SK-N-SH (cell line): ENCODE data around the gene ZNF221. TPM values are rescaled to one million over a fixed set of nuclear protein-coding genes. Genes with fewer than 3 reads are reported as not detected.

ENCODE experiments used
- EP300 ChIP-seq, 2 experiments: IDR thresholded peaks; 2 replicates each; pipeline versions ENCODE4 v1.4.0 to v1.6.1; 2012; ENCODE audit warnings: borderline replicate concordance in 1 of 2, low read depth in 1 of 2, low read length in 1 of 2
- EZH2phosphoT487 ChIP-seq: fragments of 200-600 bp; sonication (generic); IDR thresholded peaks from 2 replicates; pipeline ENCODE4 v1.6.1; 2017; ENCODE audit warnings: low read depth, mixed run types, mild to moderate bottlenecking, antibody characterized with exemption, moderate library complexity, borderline replicate concordance
- FOXJ3 ChIP-seq: sonication (generic); formaldehyde crosslinking; IDR thresholded peaks from 2 replicates; pipeline ENCODE4 v1.5.1; 2020; ENCODE audit warnings: mild to moderate bottlenecking, missing genetic modification reagents
- FOXM1 ChIP-seq: IDR thresholded peaks from 2 replicates; pipeline ENCODE4 v1.4.0; 2012; ENCODE audit warnings: low read depth, mild to moderate bottlenecking
- GABPA ChIP-seq: IDR thresholded peaks from 2 replicates; pipeline ENCODE4 v1.4.0; 2012; ENCODE audit warnings: low read depth, mild to moderate bottlenecking
- GATA2 ChIP-seq: sonication (generic); formaldehyde crosslinking; IDR thresholded peaks from 2 replicates; pipeline ENCODE4 v1.5.0; 2020; ENCODE audit warnings: mild to moderate bottlenecking, missing genetic modification reagents
- JUND ChIP-seq: IDR thresholded peaks from 2 replicates; pipeline ENCODE4 v1.4.0; 2012
- MEF2A ChIP-seq: IDR thresholded peaks from 2 replicates; pipeline ENCODE4 v1.4.0; 2012; ENCODE audit warnings: low read depth, borderline replicate concordance
- MXI1 ChIP-seq: IDR thresholded peaks from 2 replicates; pipeline ENCODE4 v1.6.1; 2012; ENCODE audit warnings: mild to moderate bottlenecking, low read depth, low read length, improper control_type of control experiment
- POLR2AphosphoS5 ChIP-seq: IDR thresholded peaks from 2 replicates; pipeline ENCODE4 v1.6.1; 2012; ENCODE audit warnings: low read depth, low read length
- RAD21 ChIP-seq: IDR thresholded peaks from 2 replicates; pipeline ENCODE4 v1.6.1; 2012; ENCODE audit warnings: mild to moderate bottlenecking, low read length
- RCOR1 ChIP-seq: fragments of 150-350 bp; IDR thresholded peaks from 2 replicates; pipeline ENCODE4 v1.6.1; 2017; ENCODE audit warnings: antibody characterized with exemption, low read length
- TAF1 ChIP-seq: IDR thresholded peaks from 2 replicates; pipeline ENCODE4 v1.6.1; 2012; ENCODE audit warnings: low read depth, mild to moderate bottlenecking, low read length, moderate library complexity, borderline replicate concordance
- polyA plus RNA-seq, 3 experiments: library from polyadenylated mRNA; depleted of rRNA; stranded (reverse); fragments of >200 nt; gene quantifications; 2 replicates each; pipeline ENCODE4 v1.2.3, GENCODE V29; 2012
- TF ChIP-seq, protein P1 (sequence below): IDR thresholded peaks from 2 replicates; pipeline ENCODE4 v1.4.0; 2012; ENCODE audit warnings: low read depth, borderline replicate concordance
- TF ChIP-seq, protein P2 (sequence below): IDR thresholded peaks from 2 replicates; pipeline ENCODE4 v1.6.1; 2012; ENCODE audit warnings: mild to moderate bottlenecking, low read depth, low read length, moderate library complexity
- TF ChIP-seq, protein P3 (sequence below): IDR thresholded peaks from 2 replicates; pipeline ENCODE4 v1.4.0; 2012; ENCODE audit warnings: low read depth, borderline replicate concordance
- TF ChIP-seq, protein P4 (sequence below): IDR thresholded peaks from 2 replicates; pipeline ENCODE4 v1.4.0; 2012; ENCODE audit warnings: low read depth
- TF ChIP-seq, protein P5 (sequence below): fragments of 200-600 bp; sonication (generic); IDR thresholded peaks from 2 replicates; pipeline ENCODE4 v1.6.1; 2017; ENCODE audit warnings: antibody characterized with exemption, mild to moderate bottlenecking, moderate library complexity

Gene ZNF221
- polyA plus RNA-seq, 1 of the 3 experiments (the other 2 are of a cell fraction) = 0.64 TPM

DNA sequence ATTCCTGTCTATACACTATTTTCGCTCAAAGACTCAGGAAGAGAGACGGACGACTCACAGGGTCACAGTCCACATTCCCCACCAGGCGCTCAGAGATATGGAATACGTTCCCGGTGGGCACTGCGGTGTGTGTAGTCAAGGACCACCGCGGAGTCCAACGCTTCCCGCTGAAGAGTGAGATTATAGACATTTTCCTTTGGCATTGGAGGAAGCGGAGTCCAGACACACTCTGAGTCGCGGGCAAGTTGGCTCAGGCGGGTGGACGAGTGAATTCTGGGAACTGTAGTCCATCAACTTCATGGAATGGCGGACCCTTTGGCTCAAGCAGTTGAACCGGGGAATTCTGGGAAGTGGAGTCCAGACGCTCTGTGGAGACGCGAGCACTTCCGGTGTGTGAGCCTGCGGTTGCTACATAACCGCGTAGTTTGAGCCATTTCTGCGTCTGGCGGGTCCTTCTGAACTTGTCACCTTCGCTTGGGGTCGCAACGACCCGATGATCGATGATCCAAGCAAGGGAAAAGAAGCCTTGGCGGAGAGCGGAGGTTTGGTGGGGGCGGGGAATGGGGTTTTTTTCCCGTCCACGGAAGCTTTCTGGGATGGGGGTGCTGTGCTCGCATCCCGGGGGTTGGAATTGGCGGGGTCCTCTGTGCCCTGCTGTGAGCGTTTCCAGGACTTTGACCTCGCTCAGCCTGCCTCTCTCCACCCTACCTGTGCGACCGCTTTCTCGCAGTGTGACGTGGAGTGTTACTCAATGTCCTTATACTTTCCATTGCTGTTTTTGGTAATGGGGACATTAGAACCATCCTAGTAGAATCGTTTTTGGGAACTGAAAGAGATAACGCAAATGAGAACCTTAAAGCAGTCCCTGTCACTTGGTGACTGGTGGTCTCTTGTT is 51.8 kb downstream of the ZNF221 start, which contains the start of gene ZNF230 (continued):
- TF ChIP-seq, protein P1, sequence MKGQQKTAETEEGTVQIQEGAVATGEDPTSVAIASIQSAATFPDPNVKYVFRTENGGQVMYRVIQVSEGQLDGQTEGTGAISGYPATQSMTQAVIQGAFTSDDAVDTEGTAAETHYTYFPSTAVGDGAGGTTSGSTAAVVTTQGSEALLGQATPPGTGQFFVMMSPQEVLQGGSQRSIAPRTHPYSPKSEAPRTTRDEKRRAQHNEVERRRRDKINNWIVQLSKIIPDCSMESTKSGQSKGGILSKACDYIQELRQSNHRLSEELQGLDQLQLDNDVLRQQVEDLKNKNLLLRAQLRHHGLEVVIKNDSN = no peak
- TF ChIP-seq, protein P2, sequence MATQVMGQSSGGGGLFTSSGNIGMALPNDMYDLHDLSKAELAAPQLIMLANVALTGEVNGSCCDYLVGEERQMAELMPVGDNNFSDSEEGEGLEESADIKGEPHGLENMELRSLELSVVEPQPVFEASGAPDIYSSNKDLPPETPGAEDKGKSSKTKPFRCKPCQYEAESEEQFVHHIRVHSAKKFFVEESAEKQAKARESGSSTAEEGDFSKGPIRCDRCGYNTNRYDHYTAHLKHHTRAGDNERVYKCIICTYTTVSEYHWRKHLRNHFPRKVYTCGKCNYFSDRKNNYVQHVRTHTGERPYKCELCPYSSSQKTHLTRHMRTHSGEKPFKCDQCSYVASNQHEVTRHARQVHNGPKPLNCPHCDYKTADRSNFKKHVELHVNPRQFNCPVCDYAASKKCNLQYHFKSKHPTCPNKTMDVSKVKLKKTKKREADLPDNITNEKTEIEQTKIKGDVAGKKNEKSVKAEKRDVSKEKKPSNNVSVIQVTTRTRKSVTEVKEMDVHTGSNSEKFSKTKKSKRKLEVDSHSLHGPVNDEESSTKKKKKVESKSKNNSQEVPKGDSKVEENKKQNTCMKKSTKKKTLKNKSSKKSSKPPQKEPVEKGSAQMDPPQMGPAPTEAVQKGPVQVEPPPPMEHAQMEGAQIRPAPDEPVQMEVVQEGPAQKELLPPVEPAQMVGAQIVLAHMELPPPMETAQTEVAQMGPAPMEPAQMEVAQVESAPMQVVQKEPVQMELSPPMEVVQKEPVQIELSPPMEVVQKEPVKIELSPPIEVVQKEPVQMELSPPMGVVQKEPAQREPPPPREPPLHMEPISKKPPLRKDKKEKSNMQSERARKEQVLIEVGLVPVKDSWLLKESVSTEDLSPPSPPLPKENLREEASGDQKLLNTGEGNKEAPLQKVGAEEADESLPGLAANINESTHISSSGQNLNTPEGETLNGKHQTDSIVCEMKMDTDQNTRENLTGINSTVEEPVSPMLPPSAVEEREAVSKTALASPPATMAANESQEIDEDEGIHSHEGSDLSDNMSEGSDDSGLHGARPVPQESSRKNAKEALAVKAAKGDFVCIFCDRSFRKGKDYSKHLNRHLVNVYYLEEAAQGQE = no peak
- TF ChIP-seq GATA2 (CRISPR knock-in tag) = no peak
- TF ChIP-seq FOXJ3 = no peak
- peak; percentile 36; the same call in 1 of the 2 replicates for TF ChIP-seq RCOR1
- no peak for TF ChIP-seq TAF1
- TF ChIP-seq EP300 (IDR thresholded peaks at IDR 0.05; ENCODE audit: borderline replicate concordance in 1 of 2, low read depth in 1 of 2, low read length in 1 of 2) = no peak
- TF ChIP-seq JUND = no peak
- no peak for TF ChIP-seq RAD21
- TF ChIP-seq MEF2A = no peak
- TF ChIP-seq GABPA = peak; percentile 87
- TF ChIP-seq, protein P3, sequence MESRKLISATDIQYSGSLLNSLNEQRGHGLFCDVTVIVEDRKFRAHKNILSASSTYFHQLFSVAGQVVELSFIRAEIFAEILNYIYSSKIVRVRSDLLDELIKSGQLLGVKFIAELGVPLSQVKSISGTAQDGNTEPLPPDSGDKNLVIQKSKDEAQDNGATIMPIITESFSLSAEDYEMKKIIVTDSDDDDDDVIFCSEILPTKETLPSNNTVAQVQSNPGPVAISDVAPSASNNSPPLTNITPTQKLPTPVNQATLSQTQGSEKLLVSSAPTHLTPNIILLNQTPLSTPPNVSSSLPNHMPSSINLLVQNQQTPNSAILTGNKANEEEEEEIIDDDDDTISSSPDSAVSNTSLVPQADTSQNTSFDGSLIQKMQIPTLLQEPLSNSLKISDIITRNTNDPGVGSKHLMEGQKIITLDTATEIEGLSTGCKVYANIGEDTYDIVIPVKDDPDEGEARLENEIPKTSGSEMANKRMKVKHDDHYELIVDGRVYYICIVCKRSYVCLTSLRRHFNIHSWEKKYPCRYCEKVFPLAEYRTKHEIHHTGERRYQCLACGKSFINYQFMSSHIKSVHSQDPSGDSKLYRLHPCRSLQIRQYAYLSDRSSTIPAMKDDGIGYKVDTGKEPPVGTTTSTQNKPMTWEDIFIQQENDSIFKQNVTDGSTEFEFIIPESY = no peak
- TF ChIP-seq, protein P4, sequence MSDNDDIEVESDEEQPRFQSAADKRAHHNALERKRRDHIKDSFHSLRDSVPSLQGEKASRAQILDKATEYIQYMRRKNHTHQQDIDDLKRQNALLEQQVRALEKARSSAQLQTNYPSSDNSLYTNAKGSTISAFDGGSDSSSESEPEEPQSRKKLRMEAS = no peak; the same call in 1 of the 2 replicates
- TF ChIP-seq POLR2AphosphoS5 = peak; percentile 83
- peak; percentile 81 for TF ChIP-seq MXI1
- no peak for TF ChIP-seq EZH2phosphoT487
- TF ChIP-seq, protein P5, sequence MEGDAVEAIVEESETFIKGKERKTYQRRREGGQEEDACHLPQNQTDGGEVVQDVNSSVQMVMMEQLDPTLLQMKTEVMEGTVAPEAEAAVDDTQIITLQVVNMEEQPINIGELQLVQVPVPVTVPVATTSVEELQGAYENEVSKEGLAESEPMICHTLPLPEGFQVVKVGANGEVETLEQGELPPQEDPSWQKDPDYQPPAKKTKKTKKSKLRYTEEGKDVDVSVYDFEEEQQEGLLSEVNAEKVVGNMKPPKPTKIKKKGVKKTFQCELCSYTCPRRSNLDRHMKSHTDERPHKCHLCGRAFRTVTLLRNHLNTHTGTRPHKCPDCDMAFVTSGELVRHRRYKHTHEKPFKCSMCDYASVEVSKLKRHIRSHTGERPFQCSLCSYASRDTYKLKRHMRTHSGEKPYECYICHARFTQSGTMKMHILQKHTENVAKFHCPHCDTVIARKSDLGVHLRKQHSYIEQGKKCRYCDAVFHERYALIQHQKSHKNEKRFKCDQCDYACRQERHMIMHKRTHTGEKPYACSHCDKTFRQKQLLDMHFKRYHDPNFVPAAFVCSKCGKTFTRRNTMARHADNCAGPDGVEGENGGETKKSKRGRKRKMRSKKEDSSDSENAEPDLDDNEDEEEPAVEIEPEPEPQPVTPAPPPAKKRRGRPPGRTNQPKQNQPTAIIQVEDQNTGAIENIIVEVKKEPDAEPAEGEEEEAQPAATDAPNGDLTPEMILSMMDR = no peak
- no peak for TF ChIP-seq FOXM1
